Measurements from ENCODE around the gene LRRK1. TPM values are rescaled to one million over a fixed set of nuclear protein-coding genes. Genes with fewer than 3 reads are reported as not detected.

The LRRK1 gene
- total and polyA plus RNA-seq, 8 donors: 2.3 to 73.3 (median 7.0) TPM

DNA sequence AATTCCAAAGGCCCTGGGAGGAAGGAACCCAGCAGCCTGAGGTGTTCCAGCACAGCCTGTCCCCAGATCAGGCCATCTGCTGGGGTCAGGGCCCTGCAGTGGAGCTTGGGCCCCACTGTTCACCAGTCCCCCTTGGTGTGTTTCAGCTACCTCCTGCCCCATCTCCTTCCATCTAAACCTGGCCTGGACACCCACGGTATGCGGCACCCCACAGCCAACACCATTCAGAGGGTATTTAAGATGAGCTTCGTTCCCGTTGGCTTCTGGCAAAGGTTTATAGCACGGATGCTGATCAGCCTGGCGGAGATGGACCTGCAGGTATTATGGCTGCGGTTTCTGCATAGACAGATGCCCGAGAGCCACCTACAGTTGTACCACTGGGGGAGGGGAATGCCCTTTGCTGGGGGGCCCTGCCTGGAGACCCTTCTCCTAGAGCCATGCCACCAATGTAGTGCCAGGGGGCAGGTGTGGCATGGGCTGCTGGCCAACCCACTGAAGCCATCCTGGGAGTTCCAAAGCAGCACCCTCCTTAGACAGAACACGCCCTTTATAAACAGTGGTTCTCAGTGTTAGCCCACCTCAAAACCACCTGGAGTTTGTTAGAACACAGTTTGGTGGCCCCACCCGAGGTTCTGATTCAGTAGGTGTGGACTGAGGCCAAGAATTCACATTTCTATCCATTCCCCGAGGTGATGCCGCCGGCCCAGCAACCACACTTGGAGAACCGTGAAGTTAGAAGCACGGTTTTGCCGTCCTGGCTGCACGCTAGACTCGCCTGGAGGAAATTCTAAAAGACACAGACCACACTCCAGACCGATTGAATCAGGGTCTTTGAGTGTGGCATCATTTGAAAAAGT lies 126.9 kb downstream of the LRRK1 start:
- Histone ChIP-seq H3K36me3 (peaks cover 0 to 64% (median 51%) of the 10 kb centered on the region in 4 donors), H3K9me3 (no peaks in the 10 kb centered on the region), H3K4me3 (no peak overlapping the region), H3K27me3 (no peaks in the 10 kb centered on the region), H3K4me1 (peaks cover 0 to 6% (median 0%) of the 10 kb centered on the region in 4 donors), H3K27ac (peak overlapping the region in 4 of 5 donors; percentile 41 to 69 (median 54))
- WGBS, 5 donors: 84 to 93% (median 87%) methylated on average over 17 to 19 of the region's 19 CpGs
- peak in 1 of 2 donors; percentile 16 for DNase-seq
- intact Hi-C loops (cut with DNase I; ENCODE audit: low total_unique reads): no loop called here
- TF ChIP-seq POLR2AphosphoS5 (IDR thresholded peaks at IDR 0.05): no peak
- TF ChIP-seq, protein P1, sequence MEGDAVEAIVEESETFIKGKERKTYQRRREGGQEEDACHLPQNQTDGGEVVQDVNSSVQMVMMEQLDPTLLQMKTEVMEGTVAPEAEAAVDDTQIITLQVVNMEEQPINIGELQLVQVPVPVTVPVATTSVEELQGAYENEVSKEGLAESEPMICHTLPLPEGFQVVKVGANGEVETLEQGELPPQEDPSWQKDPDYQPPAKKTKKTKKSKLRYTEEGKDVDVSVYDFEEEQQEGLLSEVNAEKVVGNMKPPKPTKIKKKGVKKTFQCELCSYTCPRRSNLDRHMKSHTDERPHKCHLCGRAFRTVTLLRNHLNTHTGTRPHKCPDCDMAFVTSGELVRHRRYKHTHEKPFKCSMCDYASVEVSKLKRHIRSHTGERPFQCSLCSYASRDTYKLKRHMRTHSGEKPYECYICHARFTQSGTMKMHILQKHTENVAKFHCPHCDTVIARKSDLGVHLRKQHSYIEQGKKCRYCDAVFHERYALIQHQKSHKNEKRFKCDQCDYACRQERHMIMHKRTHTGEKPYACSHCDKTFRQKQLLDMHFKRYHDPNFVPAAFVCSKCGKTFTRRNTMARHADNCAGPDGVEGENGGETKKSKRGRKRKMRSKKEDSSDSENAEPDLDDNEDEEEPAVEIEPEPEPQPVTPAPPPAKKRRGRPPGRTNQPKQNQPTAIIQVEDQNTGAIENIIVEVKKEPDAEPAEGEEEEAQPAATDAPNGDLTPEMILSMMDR (IDR thresholded peaks at IDR 0.05): no peak
- TF ChIP-seq EP300 (IDR thresholded peaks at IDR 0.05): no peak
- TF ChIP-seq POLR2A (IDR thresholded peaks at IDR 0.05): no peak

DNA sequence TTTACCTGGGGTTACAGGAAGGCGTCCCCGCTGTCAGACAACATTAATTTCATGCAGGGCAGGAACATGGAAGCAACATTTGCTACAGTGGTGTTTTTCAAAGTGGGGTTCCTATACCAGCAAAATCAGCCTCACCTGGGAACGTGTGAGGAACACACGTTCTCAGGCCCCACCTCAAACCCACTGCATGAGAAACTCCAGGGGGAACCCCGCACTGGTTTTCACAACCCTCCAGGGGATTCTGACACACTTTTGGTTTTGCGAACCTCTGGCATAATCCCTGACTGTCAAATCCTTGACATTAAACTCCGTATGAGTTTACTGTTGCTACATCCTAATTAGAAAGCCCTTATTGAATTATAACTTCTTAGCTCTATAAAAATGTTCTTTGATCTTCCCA lies 127.7 kb downstream of the LRRK1 start:
- WGBS, 5 donors: 70 to 91% (median 86%) methylated on average over 7 of the region's 7 CpGs
- H3K4me3 ChIP-seq: no peak overlapping the region
- no peaks in the 10 kb centered on the region for H3K27me3 ChIP-seq
- DNase-seq: no peak
- peak overlapping the region in 1 of 5 donors; percentile 69 for H3K27ac ChIP-seq
- peaks cover 0 to 6% (median 0%) of the 10 kb centered on the region in 4 donors for H3K4me1 ChIP-seq
- H3K36me3 ChIP-seq: peaks cover 0 to 72% (median 57%) of the 10 kb centered on the region in 4 donors
- TF ChIP-seq POLR2A (IDR thresholded peaks at IDR 0.05) (no peak), POLR2AphosphoS5 (IDR thresholded peaks at IDR 0.05) (no peak)
- TF ChIP-seq, protein P1 (IDR thresholded peaks at IDR 0.05): no peak
- intact Hi-C loops (cut with DNase I; ENCODE audit: low total_unique reads): no loop called here
- H3K9me3 ChIP-seq: no peaks in the 10 kb centered on the region

DNA sequence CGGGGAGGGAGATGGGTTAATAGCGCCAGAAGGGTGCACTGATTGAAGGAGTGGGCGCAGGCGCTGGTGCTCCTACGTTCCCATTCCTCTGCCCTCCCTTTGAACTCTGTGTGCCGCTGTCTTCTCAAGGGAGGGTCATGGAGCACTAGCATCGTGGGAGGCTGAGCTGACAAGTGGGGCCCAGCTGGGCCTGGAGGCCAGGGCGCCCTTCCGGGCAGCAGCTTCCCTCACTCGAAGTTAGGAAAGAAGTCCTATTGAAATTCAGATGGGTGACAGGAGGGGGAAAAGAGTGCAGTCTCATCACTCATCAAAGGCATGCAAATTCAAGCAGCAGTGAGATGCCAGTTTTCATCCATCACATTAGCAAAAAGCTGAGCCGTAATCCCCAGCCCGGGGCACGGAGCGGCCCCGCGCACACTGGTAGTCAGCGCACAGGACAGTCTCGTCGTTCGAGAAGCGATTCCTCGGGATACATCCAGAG lies 128.2 kb downstream of the LRRK1 start:
- DNase-seq: peak; percentile 8 to 36
- Histone ChIP-seq H3K36me3 (peaks cover 0 to 76% (median 61%) of the 10 kb centered on the region in 4 donors), H3K9me3 (no peaks in the 10 kb centered on the region), H3K4me3 (no peak overlapping the region), H3K27ac (no peak overlapping the region), H3K27me3 (no peaks in the 10 kb centered on the region), H3K4me1 (peaks cover 0 to 6% (median 0%) of the 10 kb centered on the region in 4 donors)
- intact Hi-C loops (cut with DNase I; ENCODE audit: low total_unique reads): no loop called here
- TF ChIP-seq POLR2A (IDR thresholded peaks at IDR 0.05): no peak
- no peak for TF ChIP-seq POLR2AphosphoS5 (IDR thresholded peaks at IDR 0.05)
- no peak for TF ChIP-seq EP300 (IDR thresholded peaks at IDR 0.05)
- TF ChIP-seq, protein P1 (IDR thresholded peaks at IDR 0.05): no peak
- WGBS, 5 donors: 78 to 87% (median 86%) methylated on average over 22 of the region's 22 CpGs

DNA sequence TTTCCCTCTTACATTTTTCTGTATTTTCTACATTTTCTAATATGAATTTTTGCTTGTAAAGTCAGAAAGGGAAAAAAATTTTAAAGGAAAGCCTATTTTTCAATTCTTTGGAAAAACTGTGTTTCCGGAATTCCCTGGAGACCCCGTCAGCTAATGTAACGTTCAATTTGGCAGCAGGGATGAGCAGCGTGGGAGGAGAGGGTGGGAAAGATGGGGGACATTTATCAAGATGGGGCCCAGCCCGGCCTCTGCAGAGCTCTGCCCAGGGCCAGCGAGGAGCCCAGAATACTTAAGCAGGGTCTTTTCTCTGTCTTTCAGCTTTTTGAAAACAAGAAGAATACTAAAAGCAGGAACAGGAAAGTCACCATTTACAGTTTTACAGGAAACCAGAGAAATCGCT lies 129.0 kb downstream of the LRRK1 start:
- no peaks in the 10 kb centered on the region for H3K9me3 ChIP-seq
- H3K36me3 ChIP-seq: peaks cover 2 to 76% (median 65%) of the 10 kb centered on the region in 4 donors
- WGBS, 5 donors: 79 to 92% (median 85%) methylated on average over 7 of the region's 7 CpGs
- TF ChIP-seq POLR2AphosphoS5 (IDR thresholded peaks at IDR 0.05) (no peak), EP300 (IDR thresholded peaks at IDR 0.05) (no peak), POLR2A (IDR thresholded peaks at IDR 0.05) (no peak)
- TF ChIP-seq, protein P1 (IDR thresholded peaks at IDR 0.05): no peak
- H3K4me3 ChIP-seq: no peak overlapping the region
- no peak overlapping the region for H3K27ac ChIP-seq
- peak; percentile 7 to 69 for DNase-seq
- peaks cover 0 to 6% (median 0%) of the 10 kb centered on the region in 4 donors for H3K4me1 ChIP-seq
- intact Hi-C loops (cut with DNase I; ENCODE audit: low total_unique reads): no loop called here
- H3K27me3 ChIP-seq: no peaks in the 10 kb centered on the region

Measured in stomach (tissue), 9 donors.